ENCODE measurements around the gene TLE3.

DNA sequence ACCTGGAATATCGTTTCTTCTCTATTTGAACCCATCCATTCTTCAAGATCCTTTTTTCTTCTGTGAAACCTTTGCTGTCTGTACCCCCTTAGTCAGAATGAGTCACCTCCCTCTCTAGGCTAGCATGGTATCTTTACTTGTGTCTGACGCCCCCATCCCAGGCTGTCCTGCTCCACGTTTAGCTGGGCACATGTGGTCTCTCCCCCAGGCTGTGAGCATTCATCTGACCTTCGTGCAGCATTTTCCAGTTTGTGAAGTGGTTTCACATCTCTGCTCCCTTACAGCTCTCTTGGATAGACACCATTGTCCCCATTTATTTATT, 14.3 kb upstream of the TLE3 start:
- no peak for TF ChIP-seq EZH2 (IDR thresholded peaks at IDR 0.05; ENCODE audit: low read length, missing control alignments)
- TF ChIP-seq, protein P1, sequence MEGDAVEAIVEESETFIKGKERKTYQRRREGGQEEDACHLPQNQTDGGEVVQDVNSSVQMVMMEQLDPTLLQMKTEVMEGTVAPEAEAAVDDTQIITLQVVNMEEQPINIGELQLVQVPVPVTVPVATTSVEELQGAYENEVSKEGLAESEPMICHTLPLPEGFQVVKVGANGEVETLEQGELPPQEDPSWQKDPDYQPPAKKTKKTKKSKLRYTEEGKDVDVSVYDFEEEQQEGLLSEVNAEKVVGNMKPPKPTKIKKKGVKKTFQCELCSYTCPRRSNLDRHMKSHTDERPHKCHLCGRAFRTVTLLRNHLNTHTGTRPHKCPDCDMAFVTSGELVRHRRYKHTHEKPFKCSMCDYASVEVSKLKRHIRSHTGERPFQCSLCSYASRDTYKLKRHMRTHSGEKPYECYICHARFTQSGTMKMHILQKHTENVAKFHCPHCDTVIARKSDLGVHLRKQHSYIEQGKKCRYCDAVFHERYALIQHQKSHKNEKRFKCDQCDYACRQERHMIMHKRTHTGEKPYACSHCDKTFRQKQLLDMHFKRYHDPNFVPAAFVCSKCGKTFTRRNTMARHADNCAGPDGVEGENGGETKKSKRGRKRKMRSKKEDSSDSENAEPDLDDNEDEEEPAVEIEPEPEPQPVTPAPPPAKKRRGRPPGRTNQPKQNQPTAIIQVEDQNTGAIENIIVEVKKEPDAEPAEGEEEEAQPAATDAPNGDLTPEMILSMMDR (conservative IDR thresholded peaks at IDR 0.05 in 1 of 2, IDR thresholded peaks at IDR 0.05 in 1 of 2; ENCODE audit: low read depth in 1 of 2, low read length in 2 of 2) = no peak

Measured in fibroblast of lung (primary cell).